ENCODE results near the gene ALDH1A2. TPM values are rescaled to one million over a fixed set of nuclear protein-coding genes. Genes with fewer than 3 reads are reported as not detected.

ALDH1A2 gene
- total RNA-seq, 4 donors from 2014 or later = 47.9 to 128 (median 109) TPM

GRCh38 chr15:58026051-58026450 lies 39.5 kb downstream of the ALDH1A2 start:
- H3K36me3 ChIP-seq = no peaks in the 10 kb centered on the region
- no peak overlapping the region for H3K27ac ChIP-seq
- intact Hi-C loops (cut with DNase I; ENCODE audit: low total_unique reads) = no loop called here
- H3K9me3 ChIP-seq = peaks cover 0 to 40% of the 10 kb centered on the region in 2 donors
- DNase-seq = no peak
- H3K4me3 ChIP-seq = no peak overlapping the region
- TF ChIP-seq CTCF (IDR thresholded peaks at IDR 0.05) (no peak), POLR2A (IDR thresholded peaks at IDR 0.05) (no peak)
- no peaks in the 10 kb centered on the region for H3K4me1 ChIP-seq
- no peaks in the 10 kb centered on the region for H3K27me3 ChIP-seq

DNA sequence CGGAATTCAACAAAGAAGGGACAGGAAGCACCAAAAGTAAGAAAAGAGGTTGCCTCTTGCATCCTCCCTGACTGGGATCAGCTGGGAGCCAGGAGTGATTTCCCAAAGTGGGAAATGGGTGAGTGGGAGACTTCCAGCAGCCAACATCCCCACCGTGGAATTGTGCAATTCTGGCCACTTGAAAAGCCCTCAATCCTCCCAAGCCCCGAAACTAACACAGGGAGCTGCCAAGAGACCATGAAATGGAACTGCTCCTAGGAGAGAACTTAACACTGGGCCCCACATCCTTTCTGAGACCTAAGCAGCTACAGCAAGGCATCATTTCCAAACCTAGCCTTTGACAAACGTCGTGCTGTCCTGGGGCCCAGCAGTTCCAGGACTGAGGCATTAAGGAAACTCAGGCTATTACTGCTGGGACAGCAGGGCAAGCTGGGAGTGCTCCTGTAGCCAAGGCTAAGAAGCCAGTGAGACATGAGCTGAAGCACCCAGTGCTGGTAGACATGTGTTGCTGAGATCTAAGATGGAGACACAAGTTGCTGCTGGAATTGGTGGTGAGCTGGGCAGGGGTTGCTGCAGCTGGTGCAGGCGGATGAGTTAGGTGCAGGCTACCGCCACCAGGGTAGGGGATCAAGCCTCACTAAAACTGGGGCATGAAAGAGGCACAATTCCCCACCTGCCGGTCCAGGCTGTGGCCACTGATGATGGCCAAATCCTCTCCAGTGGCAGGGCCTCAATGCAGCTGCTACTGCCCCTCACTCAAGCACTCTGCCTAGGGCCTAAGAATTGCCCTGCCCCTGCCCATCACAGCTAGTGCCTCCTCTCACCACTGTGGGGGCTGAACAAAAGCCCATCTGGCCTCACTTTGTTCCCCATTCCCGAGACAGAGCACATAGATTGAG lies 43.9 kb downstream of the ALDH1A2 start:
- Histone ChIP-seq H3K36me3 (no peaks in the 10 kb centered on the region), H3K27me3 (no peaks in the 10 kb centered on the region), H3K4me3 (no peak overlapping the region), H3K4me1 (no peaks in the 10 kb centered on the region), H3K9me3 (peaks cover 0 to 22% of the 10 kb centered on the region in 2 donors), H3K27ac (no peak overlapping the region)
- intact Hi-C loops (cut with DNase I; ENCODE audit: low total_unique reads) = no loop called here
- TF ChIP-seq POLR2A (IDR thresholded peaks at IDR 0.05) (no peak), CTCF (IDR thresholded peaks at IDR 0.05) (no peak)
- DNase-seq = no peak

GRCh38 chr15:58019503-58020376 lies 45.8 kb downstream of the ALDH1A2 start:
- peaks cover 0 to 8% of the 10 kb centered on the region in 2 donors for H3K9me3 ChIP-seq
- no peaks in the 10 kb centered on the region for H3K4me1 ChIP-seq
- H3K27me3 ChIP-seq = no peaks in the 10 kb centered on the region
- no peak for TF ChIP-seq CTCF (IDR thresholded peaks at IDR 0.05)
- no peak for TF ChIP-seq POLR2A (IDR thresholded peaks at IDR 0.05)
- H3K4me3 ChIP-seq = no peak overlapping the region
- intact Hi-C loops (cut with DNase I; ENCODE audit: low total_unique reads) = no loop called here
- no peak for DNase-seq
- H3K27ac ChIP-seq = no peak overlapping the region
- no peaks in the 10 kb centered on the region for H3K36me3 ChIP-seq

GRCh38 chr15:58017869-58018268 lies 47.6 kb downstream of the ALDH1A2 start:
- Histone ChIP-seq H3K4me3 (no peak overlapping the region), H3K36me3 (no peaks in the 10 kb centered on the region), H3K9me3 (no peaks in the 10 kb centered on the region), H3K4me1 (no peaks in the 10 kb centered on the region), H3K27me3 (no peaks in the 10 kb centered on the region), H3K27ac (no peak overlapping the region)
- DNase-seq = no peak
- TF ChIP-seq POLR2A (IDR thresholded peaks at IDR 0.05) (no peak), CTCF (IDR thresholded peaks at IDR 0.05) (no peak)
- intact Hi-C loops (cut with DNase I; ENCODE audit: low total_unique reads) = no loop called here
